Osteocyte (in vitro differentiated cells): ENCODE measurements around the gene F2RL2. TPM values are rescaled to one million over a fixed set of nuclear protein-coding genes. Genes with fewer than 3 reads are reported as not detected.

ENCODE experiments used
- DNase-seq: peaks from one replicate; pipeline ENCODE4 v3.0.0; 2021; ENCODE audit warnings: mixed read lengths; ENCODE audit not compliant: unreplicated experiment; ENCODE audit errors: extremely low spot score
- H3K27ac Mint-ChIP-seq: one replicate; pipeline ENCODE4 v1.8.0; 2021; ENCODE audit warnings: mild to moderate bottlenecking, mixed read lengths; ENCODE audit not compliant: unreplicated experiment
- H3K27me3 Mint-ChIP-seq: one replicate; pipeline ENCODE4 v1.8.0; 2021; ENCODE audit warnings: mixed read lengths; ENCODE audit not compliant: unreplicated experiment
- H3K36me3 Mint-ChIP-seq: one replicate; pipeline ENCODE4 v1.8.0; 2021; ENCODE audit warnings: mixed read lengths; ENCODE audit not compliant: unreplicated experiment
- H3K4me1 Mint-ChIP-seq: one replicate; pipeline ENCODE4 v1.8.0; 2021; ENCODE audit warnings: mixed read lengths; ENCODE audit not compliant: unreplicated experiment
- H3K4me3 Mint-ChIP-seq: one replicate; pipeline ENCODE4 v1.8.0; 2021; ENCODE audit warnings: mild to moderate bottlenecking, moderate library complexity, mixed read lengths; ENCODE audit not compliant: unreplicated experiment
- H3K9me3 Mint-ChIP-seq: one replicate; pipeline ENCODE4 v1.8.0; 2021; ENCODE audit warnings: mixed read lengths; ENCODE audit not compliant: unreplicated experiment
- total RNA-seq: library from RNA; stranded (reverse); gene quantifications from 2 replicates; pipeline ENCODE4 v1.2.1, GENCODE V29; 2021
- TF ChIP-seq, protein P1 (sequence below): fragments of 200-600 bp; sonication (generic); IDR thresholded peaks from 2 replicates; pipeline ENCODE4 v1.5.0; 2021; ENCODE audit warnings: antibody characterized with exemption, mild to moderate bottlenecking, moderate library complexity

The F2RL2 gene
- total RNA-seq, 1 donor from 2014 or later, result 14.1 TPM

DNA sequence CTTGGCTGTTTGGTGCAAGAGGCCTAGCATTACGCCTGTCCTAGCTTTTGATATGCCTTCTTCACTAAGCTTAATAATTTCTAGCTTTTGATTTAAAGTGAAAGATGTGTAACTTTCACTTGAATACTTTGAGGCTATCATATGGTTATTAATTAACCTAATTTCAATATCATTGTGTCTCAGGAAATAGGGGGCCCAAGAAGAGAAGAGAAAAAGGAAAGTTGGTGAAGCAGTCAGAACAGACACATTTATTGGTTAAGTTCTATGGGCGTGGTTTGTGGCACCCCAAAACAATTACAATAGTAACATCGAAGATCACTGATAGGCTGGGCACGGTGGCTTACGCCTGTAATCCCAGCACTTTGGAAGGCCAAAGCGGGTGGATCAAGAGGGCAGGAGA is 40.9 kb upstream of the F2RL2 start:
- TF ChIP-seq, protein P1, sequence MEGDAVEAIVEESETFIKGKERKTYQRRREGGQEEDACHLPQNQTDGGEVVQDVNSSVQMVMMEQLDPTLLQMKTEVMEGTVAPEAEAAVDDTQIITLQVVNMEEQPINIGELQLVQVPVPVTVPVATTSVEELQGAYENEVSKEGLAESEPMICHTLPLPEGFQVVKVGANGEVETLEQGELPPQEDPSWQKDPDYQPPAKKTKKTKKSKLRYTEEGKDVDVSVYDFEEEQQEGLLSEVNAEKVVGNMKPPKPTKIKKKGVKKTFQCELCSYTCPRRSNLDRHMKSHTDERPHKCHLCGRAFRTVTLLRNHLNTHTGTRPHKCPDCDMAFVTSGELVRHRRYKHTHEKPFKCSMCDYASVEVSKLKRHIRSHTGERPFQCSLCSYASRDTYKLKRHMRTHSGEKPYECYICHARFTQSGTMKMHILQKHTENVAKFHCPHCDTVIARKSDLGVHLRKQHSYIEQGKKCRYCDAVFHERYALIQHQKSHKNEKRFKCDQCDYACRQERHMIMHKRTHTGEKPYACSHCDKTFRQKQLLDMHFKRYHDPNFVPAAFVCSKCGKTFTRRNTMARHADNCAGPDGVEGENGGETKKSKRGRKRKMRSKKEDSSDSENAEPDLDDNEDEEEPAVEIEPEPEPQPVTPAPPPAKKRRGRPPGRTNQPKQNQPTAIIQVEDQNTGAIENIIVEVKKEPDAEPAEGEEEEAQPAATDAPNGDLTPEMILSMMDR, result no peak
- DNase-seq, result no peak
- H3K27ac Mint-ChIP-seq, result no peak overlapping the region
- peaks cover 6% of the 10 kb centered on the region for H3K4me1 Mint-ChIP-seq
- no peaks in the 10 kb centered on the region for H3K27me3 Mint-ChIP-seq
- H3K9me3 Mint-ChIP-seq, result no peaks in the 10 kb centered on the region
- H3K4me3 Mint-ChIP-seq, result no peak overlapping the region
- peaks cover 3% of the 10 kb centered on the region for H3K36me3 Mint-ChIP-seq

DNA sequence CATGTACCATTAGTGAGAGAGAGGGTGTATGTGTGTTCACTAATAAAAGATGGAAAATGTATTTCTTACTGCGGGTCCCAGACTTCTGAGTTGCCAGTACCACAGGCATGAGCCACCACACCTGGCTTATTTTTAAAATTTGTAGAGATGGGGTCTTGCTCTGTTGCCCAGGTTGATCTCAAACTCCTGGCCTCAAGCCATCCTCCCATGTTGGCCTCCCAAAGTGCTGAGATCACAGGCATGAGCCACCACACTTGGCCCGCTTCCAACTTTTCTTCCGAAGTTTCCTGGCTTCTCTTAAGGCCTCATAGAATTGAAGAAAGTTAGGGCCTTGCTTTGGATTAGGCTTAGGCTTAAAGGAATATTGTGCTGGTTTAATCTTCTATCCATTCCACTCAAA is 40.4 kb upstream of the F2RL2 start:
- Mint-ChIP-seq H3K4me3 (no peak overlapping the region), H3K4me1 (peaks cover 6% of the 10 kb centered on the region), H3K9me3 (no peaks in the 10 kb centered on the region), H3K27ac (no peak overlapping the region), H3K27me3 (no peaks in the 10 kb centered on the region), H3K36me3 (peaks cover 3% of the 10 kb centered on the region)
- TF ChIP-seq, protein P1, result no peak
- no peak for DNase-seq

DNA sequence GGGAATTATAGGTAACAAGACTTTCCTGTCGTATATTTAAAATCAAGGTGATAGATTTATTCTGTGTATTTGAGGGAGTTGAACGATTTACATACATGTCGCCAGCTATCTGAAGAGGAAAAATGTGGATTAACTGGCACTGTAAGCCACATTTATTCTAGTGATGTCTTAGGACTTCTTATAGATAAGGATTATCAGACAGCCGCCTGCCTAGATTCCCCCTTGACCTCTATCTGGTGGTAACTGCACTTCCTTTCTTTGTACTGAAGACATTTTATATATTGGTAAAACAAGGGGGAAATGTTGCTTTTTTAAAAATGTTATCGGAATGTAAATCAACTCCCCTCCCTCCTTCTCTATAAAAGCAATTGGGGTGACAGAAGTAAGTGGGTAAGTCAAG is 39.3 kb upstream of the F2RL2 start:
- Mint-ChIP-seq H3K4me3 (no peak overlapping the region), H3K27me3 (no peaks in the 10 kb centered on the region), H3K27ac (no peak overlapping the region), H3K9me3 (no peaks in the 10 kb centered on the region), H3K36me3 (peaks cover 3% of the 10 kb centered on the region), H3K4me1 (peaks cover 6% of the 10 kb centered on the region)
- no peak for DNase-seq
- TF ChIP-seq, protein P1, result no peak

DNA sequence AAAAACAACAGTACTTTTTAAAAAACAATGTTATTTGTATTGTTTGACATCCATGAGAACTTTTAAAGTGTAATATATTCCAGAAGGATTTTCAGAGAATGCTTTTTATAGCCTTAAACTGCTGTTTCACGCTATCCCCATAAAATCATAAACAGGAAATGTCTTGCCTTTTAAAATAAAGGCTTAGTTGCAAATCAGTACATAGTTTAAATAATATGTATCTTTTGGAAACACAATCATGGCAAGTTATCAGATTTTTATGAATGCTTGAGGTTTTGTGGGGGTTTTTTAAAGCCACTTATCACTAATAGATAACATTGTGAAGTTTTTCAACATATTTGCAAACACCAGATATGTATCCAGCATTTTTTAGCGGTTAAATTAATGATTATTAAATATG is 37.2 kb upstream of the F2RL2 start:
- no peak overlapping the region for H3K27ac Mint-ChIP-seq

DNA sequence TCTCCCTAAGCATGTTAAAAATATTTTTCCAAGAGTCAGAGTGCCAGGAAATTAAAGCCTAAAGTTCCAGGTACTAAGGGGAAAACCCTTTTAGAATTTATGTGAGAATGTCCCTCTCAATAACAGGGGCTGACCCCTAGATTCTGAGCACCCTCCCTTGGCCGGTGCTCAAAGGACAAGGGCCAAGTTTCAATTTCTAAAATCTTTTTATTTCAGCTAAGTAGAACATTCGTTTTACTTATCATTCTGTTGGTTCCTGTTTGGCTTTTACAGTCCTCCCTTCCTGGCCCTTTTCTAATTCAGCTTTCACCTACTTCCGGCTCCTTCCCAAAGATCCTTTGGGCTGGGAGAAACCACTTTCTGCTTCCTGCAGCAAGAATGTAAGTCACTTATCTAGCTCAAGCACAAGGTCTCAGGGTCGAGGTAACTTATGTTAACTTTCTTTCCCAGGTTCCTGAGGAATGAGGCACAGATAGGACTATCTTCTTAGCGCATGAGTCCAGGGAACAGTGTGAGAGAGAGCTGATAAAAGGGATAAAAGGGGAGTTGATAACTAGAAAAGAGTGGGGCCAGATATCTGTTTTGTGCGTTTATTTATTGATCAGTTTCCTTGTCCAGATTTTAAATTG is 34.6 kb upstream of the F2RL2 start:
- TF ChIP-seq, protein P1, result no peak
- H3K9me3 Mint-ChIP-seq, result no peaks in the 10 kb centered on the region
- H3K4me3 Mint-ChIP-seq, result no peak overlapping the region
- no peaks in the 10 kb centered on the region for H3K27me3 Mint-ChIP-seq
- no peak overlapping the region for H3K27ac Mint-ChIP-seq
- peaks cover 3% of the 10 kb centered on the region for H3K36me3 Mint-ChIP-seq
- no peak for DNase-seq
- peaks cover 15% of the 10 kb centered on the region for H3K4me1 Mint-ChIP-seq

More for the DNA sequence above, 37.2 kb upstream of the F2RL2 start:
- H3K4me3 Mint-ChIP-seq, result no peak overlapping the region
- H3K36me3 Mint-ChIP-seq, result peaks cover 3% of the 10 kb centered on the region
- H3K9me3 Mint-ChIP-seq, result no peaks in the 10 kb centered on the region
- TF ChIP-seq, protein P1, result no peak
- H3K4me1 Mint-ChIP-seq, result peaks cover 6% of the 10 kb centered on the region
- DNase-seq, result no peak
- no peaks in the 10 kb centered on the region for H3K27me3 Mint-ChIP-seq
